Coronary artery (tissue), 2 donors: ENCODE data around the gene CSAD.
"Not testable (repeated sequence)": the region's sequence is repeated elsewhere in the genome, so short reads cannot be mapped to it uniquely, and the experiment has no call there.

Experiments used
- DNase-seq: peaks from one replicate; pipeline ENCODE4 v3.0.0-alpha.2; 2017; ENCODE audit warnings: low spot score
- H3K27ac ChIP-seq, 2 donors: fragments of 200-600 bp; sonication (generic); one replicate each; pipeline ENCODE4 v1.5.1; 2016 to 2019
- H3K4me3 ChIP-seq: fragments of 200-600 bp; sonication (generic); 2 replicates; pipeline ENCODE4 v1.5.1; 2016; ENCODE audit warnings: mild to moderate bottlenecking, moderate library complexity
- TF ChIP-seq, protein P1 (sequence below): fragments of 200-600 bp; sonication (generic); IDR thresholded peaks from one replicate; pipeline ENCODE4 v1.5.1; 2019; ENCODE audit warnings: antibody characterized with exemption

The CSAD gene

DNA sequence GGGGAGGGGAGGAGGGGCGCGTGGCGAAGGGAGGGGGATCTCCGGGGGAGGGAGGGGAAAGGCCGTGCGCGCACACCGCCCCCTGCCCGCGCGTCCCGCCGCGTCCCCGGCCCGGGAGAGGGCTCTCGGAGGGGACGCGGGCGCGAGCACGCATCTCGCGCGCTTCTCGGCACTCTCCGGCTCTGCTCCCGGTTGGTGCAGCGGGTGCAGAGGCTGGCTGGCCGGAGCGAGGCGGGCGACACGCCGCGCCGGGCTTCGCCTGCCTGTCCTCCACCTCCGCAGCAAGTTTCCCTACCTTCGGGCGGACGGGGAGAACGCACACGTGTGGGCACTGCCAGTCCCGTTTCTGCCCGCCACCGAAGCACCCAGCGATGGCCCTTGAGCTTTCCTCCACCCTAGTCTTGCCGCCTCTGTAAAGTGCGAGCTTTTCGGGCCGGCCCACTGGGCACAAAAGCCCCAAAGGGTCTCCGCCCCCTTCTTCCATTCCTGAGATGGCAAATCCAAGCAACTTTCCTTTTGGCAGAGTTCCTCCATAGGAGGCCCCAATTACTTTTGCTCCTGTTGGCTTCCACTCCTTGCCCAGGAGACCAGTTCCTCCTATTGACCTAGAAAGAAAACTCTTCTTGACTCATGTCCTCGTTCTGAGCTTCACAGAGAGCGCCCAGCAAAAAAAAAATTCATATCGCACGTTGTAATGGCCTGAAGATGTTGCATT lies 363 bp upstream of the CSAD start:
- peak overlapping the region; percentile 83 to 97 for H3K27ac ChIP-seq
- peak overlapping the region; percentile 88 for H3K4me3 ChIP-seq
- peak; percentile 80 for DNase-seq
- TF ChIP-seq, protein P1, sequence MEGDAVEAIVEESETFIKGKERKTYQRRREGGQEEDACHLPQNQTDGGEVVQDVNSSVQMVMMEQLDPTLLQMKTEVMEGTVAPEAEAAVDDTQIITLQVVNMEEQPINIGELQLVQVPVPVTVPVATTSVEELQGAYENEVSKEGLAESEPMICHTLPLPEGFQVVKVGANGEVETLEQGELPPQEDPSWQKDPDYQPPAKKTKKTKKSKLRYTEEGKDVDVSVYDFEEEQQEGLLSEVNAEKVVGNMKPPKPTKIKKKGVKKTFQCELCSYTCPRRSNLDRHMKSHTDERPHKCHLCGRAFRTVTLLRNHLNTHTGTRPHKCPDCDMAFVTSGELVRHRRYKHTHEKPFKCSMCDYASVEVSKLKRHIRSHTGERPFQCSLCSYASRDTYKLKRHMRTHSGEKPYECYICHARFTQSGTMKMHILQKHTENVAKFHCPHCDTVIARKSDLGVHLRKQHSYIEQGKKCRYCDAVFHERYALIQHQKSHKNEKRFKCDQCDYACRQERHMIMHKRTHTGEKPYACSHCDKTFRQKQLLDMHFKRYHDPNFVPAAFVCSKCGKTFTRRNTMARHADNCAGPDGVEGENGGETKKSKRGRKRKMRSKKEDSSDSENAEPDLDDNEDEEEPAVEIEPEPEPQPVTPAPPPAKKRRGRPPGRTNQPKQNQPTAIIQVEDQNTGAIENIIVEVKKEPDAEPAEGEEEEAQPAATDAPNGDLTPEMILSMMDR = no peak

DNA sequence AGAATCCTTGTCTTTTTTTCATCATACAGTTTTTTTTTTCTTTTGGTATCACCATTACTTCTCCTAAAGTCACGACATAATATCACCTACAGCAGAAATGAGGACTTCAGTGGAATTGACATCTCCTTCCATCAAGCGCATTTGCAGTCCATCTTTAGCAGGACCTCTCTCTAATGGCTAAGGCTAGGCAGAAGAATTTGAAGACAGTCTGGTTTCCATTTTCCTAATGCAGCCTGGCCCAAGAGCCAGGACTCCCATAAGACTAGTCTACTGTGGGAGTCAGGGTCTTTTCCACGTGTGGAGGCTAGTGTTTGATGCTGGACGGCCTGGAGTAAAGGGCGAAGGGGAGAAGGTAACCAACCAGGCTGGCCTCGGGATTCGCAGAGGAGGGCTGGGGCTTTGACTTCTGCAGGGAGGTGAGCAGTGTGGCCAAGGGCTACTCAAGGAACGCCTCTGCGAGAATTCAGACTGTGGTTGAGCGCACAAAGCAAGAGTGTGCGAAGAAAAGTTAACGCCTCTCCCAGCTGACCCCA lies 972 bp downstream of the CSAD start:
- H3K4me3 ChIP-seq = peak overlapping the region; percentile 88
- DNase-seq = no peak
- TF ChIP-seq, protein P1 = no peak
- H3K27ac ChIP-seq = peak overlapping the region; percentile 83 to 97

DNA sequence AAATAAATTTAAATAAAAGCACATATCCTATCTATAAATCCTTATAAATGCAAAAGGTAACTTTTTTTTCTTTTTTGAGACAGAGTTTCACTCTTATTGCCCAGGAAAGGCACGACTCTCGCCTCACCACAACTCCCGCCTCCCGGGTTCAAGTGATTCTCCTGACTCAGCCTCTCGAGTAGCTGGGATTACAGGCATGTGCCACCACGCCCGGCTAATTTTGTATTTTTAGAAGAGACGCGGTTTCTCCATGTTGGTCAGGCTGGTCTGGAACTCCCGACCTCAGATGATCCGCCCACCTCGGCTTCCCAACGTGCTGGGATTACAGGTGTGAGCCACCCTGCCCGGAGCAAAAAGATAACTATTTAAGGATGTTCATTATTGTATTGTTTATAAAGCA lies 1.9 kb downstream of the CSAD start:
- DNase-seq = peak; percentile 12
- not testable (repeated sequence) for H3K4me3 ChIP-seq, H3K27ac ChIP-seq

DNA sequence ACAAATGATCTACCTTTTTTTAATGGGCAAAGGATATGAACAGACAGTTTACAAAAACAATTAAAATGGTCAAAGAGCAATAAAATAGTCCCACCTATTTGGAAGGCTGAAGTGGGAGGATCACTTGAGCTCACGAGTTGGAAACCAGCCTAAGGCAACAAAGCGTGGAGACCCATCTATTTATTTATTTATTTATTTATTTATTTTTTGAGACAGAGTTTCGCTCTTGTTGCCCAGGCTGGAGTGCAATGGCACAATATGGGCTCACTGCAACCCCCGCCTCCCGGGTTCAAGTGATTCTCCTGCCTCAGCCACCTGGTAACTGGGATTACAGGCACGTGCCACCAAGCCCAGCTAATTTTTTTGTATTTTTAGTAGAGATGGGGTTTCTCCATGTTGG lies 3.3 kb downstream of the CSAD start:
- peak; percentile 43 for DNase-seq
- H3K4me3 ChIP-seq, H3K27ac ChIP-seq: not testable (repeated sequence)

DNA sequence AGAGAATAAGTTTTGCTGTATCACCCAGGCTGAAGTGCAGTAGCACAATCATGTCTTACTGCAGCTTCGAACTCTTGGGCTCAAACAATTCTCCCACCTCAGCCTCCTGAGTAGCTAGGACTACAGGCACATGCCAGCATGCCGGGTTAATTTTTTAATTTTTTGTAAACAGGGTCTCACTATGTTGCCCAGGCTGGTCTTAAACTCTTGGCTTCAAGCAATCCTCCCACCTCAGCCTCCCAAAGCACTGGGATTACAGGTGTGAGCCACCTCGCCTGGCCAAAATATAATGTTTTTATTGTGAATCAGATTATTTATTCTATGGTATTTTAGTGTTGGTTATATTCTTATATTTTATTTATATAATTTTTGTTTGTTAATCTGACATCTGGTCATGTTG lies 4.0 kb downstream of the CSAD start:
- TF ChIP-seq, protein P1 = no peak
- no peak overlapping the region for H3K27ac ChIP-seq
- no peak for DNase-seq
- no peak overlapping the region for H3K4me3 ChIP-seq

DNA sequence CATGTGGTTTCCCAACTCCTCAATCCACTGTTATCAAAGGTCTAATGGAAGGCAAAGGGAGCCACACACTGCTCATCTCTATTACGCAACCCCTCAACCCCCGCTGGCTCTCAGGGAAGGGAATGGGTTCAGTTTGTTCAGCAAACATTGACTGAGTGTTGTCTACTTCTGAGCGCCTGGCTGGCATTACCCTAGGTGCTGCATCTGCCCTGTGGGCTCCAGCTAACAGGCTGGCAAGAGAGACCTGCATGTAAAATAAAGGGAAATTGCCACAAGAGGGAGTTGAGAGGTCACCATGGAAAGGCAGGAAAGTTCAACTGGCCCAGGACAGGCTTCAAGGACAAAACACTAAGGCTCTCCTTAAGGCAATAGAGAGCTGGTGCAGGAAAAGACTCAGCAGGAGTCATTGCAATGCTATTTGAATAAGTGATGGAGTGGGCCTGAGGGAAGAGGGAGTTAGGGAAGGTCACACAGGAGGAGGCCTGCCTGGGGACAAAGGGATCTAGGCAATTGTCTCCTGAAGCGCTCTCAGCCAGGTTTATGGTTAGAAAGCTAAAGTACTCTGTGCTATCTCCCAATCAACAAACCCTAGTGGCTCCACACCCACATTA lies 5.7 kb downstream of the CSAD start:
- TF ChIP-seq, protein P1 = no peak
- DNase-seq = peak; percentile 67
- Histone ChIP-seq H3K4me3 (no peak overlapping the region), H3K27ac (no peak overlapping the region)

DNA sequence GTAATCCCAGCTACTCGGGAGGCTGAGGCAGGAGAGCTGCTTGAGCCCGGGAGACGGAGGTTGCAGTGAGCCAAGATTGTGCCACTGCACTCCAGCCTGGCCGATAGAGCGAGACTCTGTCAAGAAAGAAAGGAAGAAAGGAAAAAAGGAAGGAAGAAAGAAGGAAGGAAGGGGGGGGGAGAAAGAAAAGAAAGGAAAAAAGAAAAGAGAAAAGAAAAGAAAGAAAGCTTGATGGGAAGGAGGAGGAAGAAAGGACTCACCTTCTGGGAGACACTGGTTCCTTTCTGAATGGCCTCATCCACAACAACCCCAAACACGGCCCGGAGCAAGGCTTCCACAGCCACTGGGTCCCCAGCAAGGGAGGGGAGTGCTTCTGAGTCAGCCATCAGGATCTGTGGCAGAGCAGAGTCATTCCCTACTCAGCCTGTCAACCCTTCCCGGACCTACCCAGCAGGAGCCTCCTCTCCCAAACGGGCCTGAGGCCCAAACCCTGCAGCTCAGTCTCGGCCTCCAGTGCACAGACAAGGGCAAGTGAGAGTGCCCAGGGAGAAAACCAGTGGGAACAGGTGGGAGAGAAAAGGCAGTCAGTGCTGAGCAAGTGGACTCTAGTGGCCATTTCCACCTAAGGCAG lies 7.5 kb downstream of the CSAD start:
- Histone ChIP-seq H3K27ac (no peak overlapping the region), H3K4me3 (no peak overlapping the region)
- DNase-seq = peak; percentile 61
- TF ChIP-seq, protein P1 = no peak

DNA sequence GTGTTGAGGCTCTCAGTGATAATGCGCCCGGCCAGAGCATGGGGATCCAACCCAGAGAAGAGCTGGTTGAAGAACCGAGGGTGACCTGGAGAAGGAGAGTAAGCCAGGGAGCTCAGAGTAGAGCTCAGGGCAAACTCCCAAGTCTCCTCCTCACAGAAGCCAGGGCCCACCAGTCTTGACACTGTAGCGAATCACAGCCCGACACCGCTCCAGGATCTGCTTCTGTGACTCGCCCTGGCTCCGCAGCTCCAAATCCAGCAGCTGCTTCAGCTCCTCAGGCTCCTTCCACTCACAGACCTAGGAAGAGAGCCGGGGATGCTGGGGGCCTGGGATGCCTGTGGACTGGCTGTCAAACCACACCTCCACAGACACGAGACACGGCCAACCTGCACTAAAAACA lies 8.4 kb downstream of the CSAD start:
- TF ChIP-seq, protein P1 = no peak
- peak; percentile 59 for DNase-seq
- Histone ChIP-seq H3K27ac (no peak overlapping the region), H3K4me3 (no peak overlapping the region)
